Mesodermal cell (in vitro differentiated cells): Measurements from ENCODE around the gene AP4M1.

Experiments
- H3K27ac ChIP-seq: 2 replicates; pipeline ENCODE4 v1.7.0; 2013; ENCODE audit warnings: mild to moderate bottlenecking, low read depth, low read length, moderate library complexity; ENCODE audit not compliant: severe bottlenecking
- H3K36me3 ChIP-seq: 2 replicates; pipeline ENCODE4 v1.7.1; 2013; ENCODE audit warnings: mild to moderate bottlenecking, low read length, moderate library complexity; ENCODE audit not compliant: control insufficient read depth, insufficient read depth
- H3K4me1 ChIP-seq: one replicate; pipeline ENCODE4 v1.7.1; 2013; ENCODE audit warnings: mild to moderate bottlenecking, low read length; ENCODE audit not compliant: insufficient read depth, control insufficient read depth, poor library complexity, severe bottlenecking
- H3K4me3 ChIP-seq: 2 replicates; pipeline ENCODE4 v1.7.0; 2013; ENCODE audit warnings: low read length, control low read depth, mild to moderate bottlenecking; ENCODE audit not compliant: insufficient read depth, poor library complexity, severe bottlenecking; ENCODE audit errors: extremely low read depth
- H3K9me3 ChIP-seq: 2 replicates; pipeline ENCODE4 v1.7.1; 2013; ENCODE audit warnings: mild to moderate bottlenecking, low read length, moderate library complexity; ENCODE audit not compliant: control insufficient read depth
- WGBS, 2 experiments: methylation state at CpG; one replicate each; pipeline ENCODE4 v1.1.5; 2013; ENCODE audit warnings: missing lambda C conversion rate in 2 of 2; ENCODE audit not compliant: insufficient coverage in 2 of 2; 5-methylcytosine and 5-hydroxymethylcytosine counted together

AP4M1 gene

GRCh38 chr7:100071018-100071723 lies 30.3 kb upstream of the AP4M1 start:
- H3K27ac ChIP-seq, result no peak overlapping the region
- H3K9me3 ChIP-seq, result peaks cover 61% of the 10 kb centered on the region
- H3K4me3 ChIP-seq, result no peak overlapping the region
- no peaks in the 10 kb centered on the region for H3K4me1 ChIP-seq
- 93 to 98% methylated on average over 3 to 4 of the region's 11 CpGs for WGBS, 2 experiments
- H3K36me3 ChIP-seq, result peaks cover 91% of the 10 kb centered on the region

DNA sequence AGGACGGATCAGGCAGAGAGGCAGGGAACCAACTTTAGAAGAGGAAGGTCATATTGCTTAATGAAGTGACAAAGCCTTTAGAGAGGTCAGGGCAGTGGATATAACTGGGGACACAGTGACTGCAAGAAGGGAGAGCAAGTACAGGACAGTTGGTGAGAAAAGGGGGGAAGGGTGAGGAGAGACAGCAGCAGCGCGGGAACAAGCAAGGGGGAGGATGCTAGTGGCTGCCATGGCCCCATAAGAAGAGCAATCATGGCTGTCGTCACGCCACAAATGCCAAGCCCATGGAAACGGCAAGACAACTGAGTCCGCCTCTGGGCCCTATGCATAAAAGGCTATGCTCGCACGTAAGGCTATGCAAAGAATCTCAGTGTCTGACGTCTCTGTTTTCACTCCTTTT lies 29.0 kb upstream of the AP4M1 start:
- 96 to 99% methylated on average over 9 to 10 of the region's 10 CpGs for WGBS, 2 experiments
- peaks cover 64% of the 10 kb centered on the region for H3K9me3 ChIP-seq
- no peaks in the 10 kb centered on the region for H3K4me1 ChIP-seq
- no peak overlapping the region for H3K27ac ChIP-seq
- H3K36me3 ChIP-seq, result peaks cover 98% of the 10 kb centered on the region
- H3K4me3 ChIP-seq, result no peak overlapping the region

DNA sequence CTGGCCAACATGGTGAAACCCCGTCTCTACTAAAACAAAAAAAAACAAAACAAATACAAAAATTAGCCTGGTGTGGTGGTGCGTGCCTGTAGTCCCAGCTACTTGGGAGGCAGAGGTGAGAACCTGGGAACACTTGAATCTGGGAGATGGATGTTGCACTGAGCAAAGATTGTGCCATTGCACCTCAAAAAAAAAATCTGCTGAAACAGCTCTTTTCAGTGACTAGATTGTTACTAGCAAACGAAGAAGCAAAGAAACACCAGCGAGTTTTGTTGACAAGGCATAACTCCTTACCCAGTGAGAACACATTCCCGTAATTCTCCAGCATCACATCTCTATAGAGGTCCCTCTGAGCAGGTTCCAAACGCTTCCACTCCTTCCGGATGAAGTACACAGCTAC lies 26.6 kb upstream of the AP4M1 start:
- H3K9me3 ChIP-seq, result peaks cover 63% of the 10 kb centered on the region
- H3K4me3 ChIP-seq, result no peak overlapping the region
- H3K4me1 ChIP-seq, result peaks cover 7% of the 10 kb centered on the region
- WGBS, 2 experiments, result 97 to 100% methylated on average over 4 to 6 of the region's 7 CpGs
- no peak overlapping the region for H3K27ac ChIP-seq
- H3K36me3 ChIP-seq, result peaks cover 100% of the 10 kb centered on the region

DNA sequence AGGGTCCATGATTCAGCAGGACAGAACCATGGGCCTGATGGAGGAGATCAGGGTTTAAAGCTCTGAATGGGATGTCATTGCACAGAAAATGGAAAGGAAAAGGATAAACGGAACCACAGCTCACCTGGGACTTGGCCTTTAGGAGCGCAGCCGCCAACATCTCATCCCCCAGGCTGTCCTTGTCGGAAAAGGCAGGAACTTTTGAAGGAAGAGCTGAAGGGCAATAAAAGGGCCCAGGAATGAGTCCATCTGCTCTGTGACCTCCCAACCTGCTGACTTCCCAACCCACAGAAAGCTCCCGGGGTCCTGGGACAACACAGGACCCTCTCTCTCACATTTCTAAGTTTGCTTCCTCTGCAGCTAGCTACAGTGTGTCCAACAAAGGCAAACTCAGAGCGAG lies 26.0 kb upstream of the AP4M1 start:
- Histone ChIP-seq H3K36me3 (peaks cover 100% of the 10 kb centered on the region), H3K9me3 (peaks cover 57% of the 10 kb centered on the region), H3K27ac (no peak overlapping the region), H3K4me3 (no peak overlapping the region), H3K4me1 (peaks cover 9% of the 10 kb centered on the region)
- WGBS, 2 experiments, result 96 to 98% methylated on average over 5 to 6 of the region's 6 CpGs

DNA sequence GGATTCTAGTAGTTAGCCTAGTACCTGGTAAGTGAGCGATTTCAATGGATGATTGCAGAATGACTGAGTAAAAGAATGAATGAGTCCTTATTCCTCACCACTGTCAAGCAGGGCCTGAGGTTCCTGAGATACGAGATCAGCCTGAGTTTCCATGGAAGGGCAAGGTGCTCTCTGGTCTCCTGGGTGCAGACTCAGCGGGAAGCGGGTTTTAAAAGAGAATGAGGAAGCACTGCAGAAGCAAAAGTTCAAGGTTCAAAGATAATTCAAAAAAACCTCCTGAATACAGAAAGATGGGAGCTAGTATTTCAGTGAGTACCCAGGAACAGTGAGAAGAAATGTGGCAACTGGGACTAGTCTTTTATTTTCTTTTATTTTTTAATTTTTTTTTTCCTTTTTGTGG lies 24.2 kb upstream of the AP4M1 start:
- 100% methylated on average over 1 of the region's 4 CpGs for WGBS, 2 experiments
- H3K27ac ChIP-seq, result no peak overlapping the region
- H3K36me3 ChIP-seq, result peaks cover 82% of the 10 kb centered on the region
- H3K9me3 ChIP-seq, result peaks cover 39% of the 10 kb centered on the region
- no peak overlapping the region for H3K4me3 ChIP-seq
- H3K4me1 ChIP-seq, result peaks cover 9% of the 10 kb centered on the region

DNA sequence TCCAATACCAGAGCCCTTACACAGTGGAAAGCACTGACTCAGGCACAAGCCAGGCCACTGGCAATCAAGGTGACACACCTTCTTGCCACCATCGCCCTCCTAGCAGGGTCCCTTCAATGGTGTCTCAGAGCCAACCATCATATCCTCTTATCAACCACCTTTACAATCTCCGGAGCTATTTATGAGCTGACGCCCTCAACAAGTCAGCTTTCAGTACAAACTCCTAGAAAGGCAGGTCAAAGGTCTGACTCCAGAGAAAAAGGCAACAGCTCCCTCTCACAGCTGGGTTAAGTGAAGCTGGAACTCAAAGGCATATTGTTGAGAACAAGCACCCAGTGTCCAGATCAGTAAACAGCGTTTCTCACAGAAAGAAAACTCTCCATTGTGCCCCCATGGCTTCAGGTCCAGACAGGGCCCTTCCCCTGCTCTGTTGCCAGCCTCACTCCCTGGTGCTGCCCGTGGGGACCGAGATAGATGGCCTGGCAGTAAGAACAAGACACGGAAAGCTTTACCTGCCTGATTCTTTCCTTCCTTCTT lies 22.4 kb upstream of the AP4M1 start:
- Histone ChIP-seq H3K36me3 (peaks cover 64% of the 10 kb centered on the region), H3K27ac (no peak overlapping the region), H3K4me3 (no peak overlapping the region), H3K9me3 (peaks cover 21% of the 10 kb centered on the region), H3K4me1 (peaks cover 9% of the 10 kb centered on the region)
- WGBS, 2 experiments, result 98 to 100% methylated on average over 6 to 7 of the region's 7 CpGs

DNA sequence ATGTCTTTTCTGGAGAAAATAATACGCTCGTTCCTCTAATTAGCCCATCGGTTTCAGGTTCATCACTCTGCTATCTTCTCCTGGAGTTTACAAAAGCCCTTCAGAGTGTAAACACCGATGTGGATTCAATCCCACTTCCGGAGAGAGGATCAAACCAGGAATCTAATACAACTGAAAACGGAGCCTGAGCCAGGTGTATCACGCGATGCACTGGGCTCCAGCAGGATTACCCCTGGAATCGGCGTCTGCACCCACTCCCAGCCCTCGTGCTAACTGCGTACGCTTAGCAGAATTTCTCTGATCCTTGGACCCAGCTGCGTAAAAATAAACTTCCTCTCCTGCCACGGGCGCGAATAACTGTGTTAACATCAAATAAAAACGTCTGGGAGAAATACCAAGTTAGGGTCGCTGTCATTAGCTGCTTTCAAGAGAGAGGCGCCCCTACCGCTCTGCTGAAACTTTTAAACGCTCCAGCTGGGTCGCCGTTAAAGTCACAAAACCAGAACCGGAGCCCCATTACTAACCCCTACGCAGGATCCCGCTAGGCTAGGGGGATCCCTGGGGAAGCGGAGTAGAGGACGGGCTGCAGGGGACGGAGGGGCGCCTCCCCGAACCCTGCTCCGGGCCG lies 20.4 kb upstream of the AP4M1 start:
- Histone ChIP-seq H3K36me3 (peaks cover 44% of the 10 kb centered on the region), H3K4me3 (peak overlapping the region; percentile 97), H3K4me1 (peaks cover 9% of the 10 kb centered on the region), H3K27ac (peak overlapping the region; percentile 94), H3K9me3 (peaks cover 3% of the 10 kb centered on the region)
- 1% methylated on average over 25 to 31 of the region's 34 CpGs for WGBS, 2 experiments

DNA sequence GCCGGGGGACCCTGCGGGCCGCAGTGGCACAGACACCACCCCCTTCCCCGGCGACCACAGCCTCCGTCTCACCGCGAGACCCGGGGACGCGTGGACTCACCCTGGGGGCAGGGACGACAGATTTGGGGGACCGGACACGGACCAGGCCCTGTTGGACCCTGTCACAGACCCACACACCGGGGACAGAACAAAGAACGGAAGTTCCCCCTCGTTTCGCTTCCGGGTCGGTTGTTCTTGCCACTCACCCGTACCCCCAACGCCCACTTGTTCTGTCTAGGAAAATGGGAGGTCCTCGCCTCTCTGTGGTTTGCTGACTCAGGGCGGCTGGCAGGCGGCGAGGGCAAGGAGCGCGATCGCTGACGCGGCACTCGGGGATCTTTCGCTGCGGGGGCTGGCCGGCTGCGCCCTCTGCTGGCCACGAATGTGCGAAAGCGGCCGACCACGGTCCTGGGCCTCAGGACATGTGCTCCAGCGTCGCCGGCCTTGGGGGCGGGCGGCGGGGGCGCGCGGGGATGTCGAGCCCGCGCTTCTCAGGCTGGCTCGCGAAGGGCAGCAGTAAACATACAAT lies 19.8 kb upstream of the AP4M1 start, which contains the start of gene ZNF3:
TSS of gene ZNF3 (minus strand) at position 189 of the 568 bp plus-strand sequence. CDS start 4,366 bp downstream, outside the sequence.
- Histone ChIP-seq H3K27ac (peak within 1 kb of the TSS; percentile 94), H3K4me1 (peaks cover 15% of the 10 kb centered on the region), H3K36me3 (peaks cover 38% of the 10 kb centered on the region), H3K4me3 (peak within 1 kb of the TSS; percentile 97), H3K9me3 (peaks cover 1% of the 10 kb centered on the region)
- WGBS, 2 experiments, result 0% methylated on average over 34 to 37 of the region's 55 CpGs

GRCh38 chr7:100082978-100083377 lies 18.5 kb upstream of the AP4M1 start:
- H3K9me3 ChIP-seq, result no peaks in the 10 kb centered on the region
- peaks cover 25% of the 10 kb centered on the region for H3K36me3 ChIP-seq
- 74% methylated on average over 4 of the region's 4 CpGs; no CpG with 5 or more reads in 1 of the 2 experiments for WGBS, 2 experiments
- H3K27ac ChIP-seq, result peak overlapping the region; percentile 86
- H3K4me1 ChIP-seq, result peaks cover 24% of the 10 kb centered on the region
- no peak overlapping the region for H3K4me3 ChIP-seq

DNA sequence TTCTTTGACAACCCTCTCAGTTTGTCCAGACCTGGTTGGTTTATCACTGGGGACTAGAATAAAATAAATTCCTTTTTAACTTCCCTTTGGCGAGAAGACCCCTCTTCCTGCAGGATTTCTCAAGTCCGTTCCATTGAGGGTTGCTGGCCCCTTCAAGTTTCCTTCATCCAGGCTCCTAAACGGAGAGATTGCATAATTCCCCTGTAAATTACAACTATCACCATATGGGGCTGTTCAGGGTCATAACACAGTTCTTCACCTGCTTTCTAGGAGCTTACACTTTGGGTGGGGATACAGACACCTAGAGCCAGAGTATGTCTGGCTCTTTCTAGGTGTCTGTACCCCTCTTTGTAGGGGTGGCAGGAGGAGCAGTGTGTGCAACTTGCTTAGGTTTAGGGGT lies 15.9 kb upstream of the AP4M1 start:
- 80% methylated on average over 3 of the region's 3 CpGs; no CpG with 5 or more reads in 1 of the 2 experiments for WGBS, 2 experiments
- no peak overlapping the region for H3K27ac ChIP-seq
- no peaks in the 10 kb centered on the region for H3K9me3 ChIP-seq
- H3K4me3 ChIP-seq, result no peak overlapping the region
- peaks cover 24% of the 10 kb centered on the region for H3K4me1 ChIP-seq
- H3K36me3 ChIP-seq, result peaks cover 8% of the 10 kb centered on the region
